Activated naive CD8-positive, alpha-beta T cell (primary cell): ENCODE data around the gene PPP1R3E.
"Not testable (repeated sequence)": the region's sequence is repeated elsewhere in the genome, so short reads cannot be mapped to it uniquely, and the experiment has no call there.

ENCODE experiments used
- H3K27ac Mint-ChIP-seq: one replicate; pipeline ENCODE4 v1.8.0; 2021; ENCODE audit warnings: mixed read lengths
- H3K27me3 Mint-ChIP-seq: one replicate; pipeline ENCODE4 v1.8.0; 2021; ENCODE audit warnings: mixed read lengths
- H3K36me3 Mint-ChIP-seq: one replicate; pipeline ENCODE4 v1.8.0; 2021; ENCODE audit warnings: mixed read lengths
- H3K4me1 Mint-ChIP-seq: one replicate; pipeline ENCODE4 v1.8.0; 2021; ENCODE audit warnings: low read depth, mixed read lengths
- H3K4me3 Mint-ChIP-seq: one replicate; pipeline ENCODE4 v1.8.0; 2021; ENCODE audit warnings: mild to moderate bottlenecking, mixed read lengths
- H3K9me3 Mint-ChIP-seq: one replicate; pipeline ENCODE4 v1.8.0; 2021; ENCODE audit warnings: low read depth, mixed read lengths

The PPP1R3E gene

DNA sequence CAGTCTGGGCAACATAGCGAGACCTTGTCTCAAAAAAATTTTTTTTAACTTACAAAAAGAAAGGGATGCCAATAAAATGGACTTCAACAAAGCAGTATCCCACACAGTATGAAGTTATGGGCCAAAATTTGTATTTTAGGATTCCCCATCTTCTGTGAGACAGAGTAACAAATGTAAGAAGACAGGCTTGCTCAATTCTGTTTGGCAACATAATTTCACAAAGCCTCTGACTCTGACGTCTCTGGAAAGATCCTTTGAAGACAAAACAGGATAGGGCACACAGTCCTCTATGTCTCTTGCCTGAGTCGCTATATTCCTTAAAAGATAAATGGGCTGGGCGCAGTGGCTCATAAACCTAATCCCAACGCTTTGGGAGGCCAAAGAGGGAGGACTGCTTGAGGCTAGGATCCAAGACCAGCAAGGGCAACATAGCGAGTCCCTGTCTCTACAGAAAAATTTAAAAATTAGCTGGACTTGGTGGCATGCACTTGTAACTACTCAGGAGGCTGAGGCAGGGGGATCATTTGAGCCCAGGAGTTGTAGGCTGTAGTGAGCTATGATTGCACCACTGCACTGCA is 15.7 kb downstream of the PPP1R3E start:
- Mint-ChIP-seq H3K27ac (peak overlapping the region; percentile 95), H3K4me3 (peak overlapping the region; percentile 93), H3K9me3 (no peaks in the 10 kb centered on the region), H3K36me3 (peaks cover 2% of the 10 kb centered on the region), H3K27me3 (no peaks in the 10 kb centered on the region), H3K4me1 (peaks cover 30% of the 10 kb centered on the region)

- Mint-ChIP-seq H3K9me3 (no peaks in the 10 kb centered on the region), H3K4me3 (peak within 1 kb of the TSS; percentile 93), H3K36me3 (peaks cover 2% of the 10 kb centered on the region), H3K27ac (peak within 1 kb of the TSS; percentile 95), H3K4me1 (peaks cover 30% of the 10 kb centered on the region), H3K27me3 (no peaks in the 10 kb centered on the region)
These were observed 16.4 kb downstream of the PPP1R3E start, which contains the start of gene HOMEZ for GRCh38 chr14:23286020-23286901. Gene HOMEZ, minus strand, starts transcription at chr14:23286132. Its CDS starts 180 bp downstream, at chr14:23285952.

- Mint-ChIP-seq H3K27me3 (no peaks in the 10 kb centered on the region), H3K4me3 (peak overlapping the region; percentile 93), H3K36me3 (peaks cover 2% of the 10 kb centered on the region), H3K27ac (peak overlapping the region; percentile 95), H3K9me3 (no peaks in the 10 kb centered on the region), H3K4me1 (peaks cover 30% of the 10 kb centered on the region)
These were observed 17.1 kb downstream of the PPP1R3E start for GRCh38 chr14:23285530-23286019.

DNA sequence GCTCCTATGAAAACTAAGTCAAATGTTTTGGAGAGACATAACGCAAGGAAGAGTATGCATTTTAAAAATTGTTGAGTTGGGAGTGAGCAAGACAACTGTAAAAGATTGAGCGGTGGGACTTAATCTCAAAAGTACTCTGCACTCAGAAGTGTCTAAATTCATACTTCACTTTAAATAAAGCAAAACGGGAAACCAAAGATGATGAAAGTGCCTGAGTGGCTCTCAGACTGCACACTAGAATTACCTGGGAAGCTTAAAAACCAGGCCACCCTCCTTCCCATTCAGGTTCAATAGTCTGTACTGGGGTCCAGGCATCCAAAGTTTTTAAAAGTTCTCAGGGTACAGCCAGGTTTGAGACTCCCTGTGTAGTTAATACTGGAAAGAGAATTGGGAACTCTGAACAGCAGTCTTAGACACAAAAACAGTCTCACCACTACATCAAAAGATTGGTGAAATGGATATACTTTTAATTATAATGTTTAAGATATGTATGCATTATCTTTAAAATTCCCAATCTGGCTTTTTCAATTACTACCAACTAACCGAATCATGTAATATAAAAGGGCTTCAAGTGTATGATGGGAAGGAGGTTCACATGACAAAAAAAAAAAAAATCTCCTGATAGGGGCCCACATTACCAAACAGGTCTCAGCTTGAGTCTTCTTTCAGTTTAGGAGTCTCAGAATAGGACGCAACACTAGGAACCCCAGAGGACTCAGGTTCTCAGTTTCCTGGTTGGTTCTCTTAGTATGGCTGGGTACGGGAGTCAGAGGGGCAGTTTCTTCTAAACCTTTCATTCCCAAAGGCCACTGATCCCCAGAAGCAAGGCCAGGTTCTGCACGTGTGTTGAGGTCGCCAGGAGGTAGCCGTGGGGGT is 17.8 kb downstream of the PPP1R3E start:
- Mint-ChIP-seq H3K4me3 (peak overlapping the region; percentile 93), H3K27ac (peak overlapping the region; percentile 95), H3K9me3 (no peaks in the 10 kb centered on the region), H3K27me3 (no peaks in the 10 kb centered on the region), H3K36me3 (peaks cover 2% of the 10 kb centered on the region), H3K4me1 (peaks cover 30% of the 10 kb centered on the region)

GRCh38 chr14:23281247-23281646 is 21.4 kb downstream of the PPP1R3E start:
- H3K4me3 Mint-ChIP-seq = no peak overlapping the region
- peaks cover 2% of the 10 kb centered on the region for H3K36me3 Mint-ChIP-seq
- no peaks in the 10 kb centered on the region for H3K27me3 Mint-ChIP-seq
- no peak overlapping the region for H3K27ac Mint-ChIP-seq
- peaks cover 23% of the 10 kb centered on the region for H3K4me1 Mint-ChIP-seq
- no peaks in the 10 kb centered on the region for H3K9me3 Mint-ChIP-seq

DNA sequence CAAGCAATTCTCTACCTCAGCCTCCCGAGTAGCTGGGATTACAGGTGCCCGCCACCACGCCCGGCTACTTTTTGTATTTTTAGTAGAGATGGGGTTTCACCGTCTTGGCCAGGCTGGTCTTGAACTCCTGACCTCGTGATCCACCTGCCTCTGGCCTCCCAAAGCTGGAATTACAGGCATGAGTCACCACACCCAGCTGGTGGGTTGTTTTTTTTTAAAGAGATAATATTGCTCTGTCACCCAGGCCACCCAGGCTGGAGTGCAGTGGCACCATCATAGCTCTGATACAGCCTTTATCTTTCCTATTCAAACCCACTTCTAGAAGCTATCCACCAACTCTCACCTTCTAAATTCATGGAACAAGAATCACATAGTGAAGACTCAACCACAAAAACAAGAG is 24.7 kb downstream of the PPP1R3E start:
- H3K27me3 Mint-ChIP-seq, H3K27ac Mint-ChIP-seq, H3K36me3 Mint-ChIP-seq, H3K9me3 Mint-ChIP-seq, H3K4me1 Mint-ChIP-seq, H3K4me3 Mint-ChIP-seq: not testable (repeated sequence)

DNA sequence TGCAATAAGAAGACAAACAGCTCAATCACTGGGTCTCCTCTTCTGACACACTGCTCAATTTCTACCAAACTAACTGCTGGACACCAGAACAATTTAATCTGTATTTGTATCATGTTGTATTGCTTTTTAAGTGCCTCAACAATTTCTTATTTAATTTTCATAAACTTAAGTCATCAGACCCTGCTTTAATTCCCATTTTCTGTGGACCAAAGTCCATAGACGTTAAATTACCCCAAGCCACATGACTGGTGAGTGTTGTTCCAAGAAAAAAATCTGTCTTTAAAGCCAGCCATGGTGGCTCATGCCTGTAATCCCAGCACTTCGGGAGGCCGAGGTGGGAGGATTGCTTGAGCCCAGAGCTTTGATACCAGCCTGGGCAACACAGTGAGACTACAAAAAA is 25.5 kb downstream of the PPP1R3E start:
- Mint-ChIP-seq H3K4me3 (no peak overlapping the region), H3K4me1 (peaks cover 1% of the 10 kb centered on the region), H3K9me3 (no peaks in the 10 kb centered on the region), H3K36me3 (no peaks in the 10 kb centered on the region), H3K27me3 (no peaks in the 10 kb centered on the region), H3K27ac (no peak overlapping the region)

GRCh38 chr14:23275412-23275811 is 27.2 kb downstream of the PPP1R3E start:
- Mint-ChIP-seq H3K9me3 (no peaks in the 10 kb centered on the region), H3K27ac (peak overlapping the region; percentile 42), H3K4me1 (no peaks in the 10 kb centered on the region), H3K27me3 (no peaks in the 10 kb centered on the region), H3K36me3 (no peaks in the 10 kb centered on the region), H3K4me3 (no peak overlapping the region)

DNA sequence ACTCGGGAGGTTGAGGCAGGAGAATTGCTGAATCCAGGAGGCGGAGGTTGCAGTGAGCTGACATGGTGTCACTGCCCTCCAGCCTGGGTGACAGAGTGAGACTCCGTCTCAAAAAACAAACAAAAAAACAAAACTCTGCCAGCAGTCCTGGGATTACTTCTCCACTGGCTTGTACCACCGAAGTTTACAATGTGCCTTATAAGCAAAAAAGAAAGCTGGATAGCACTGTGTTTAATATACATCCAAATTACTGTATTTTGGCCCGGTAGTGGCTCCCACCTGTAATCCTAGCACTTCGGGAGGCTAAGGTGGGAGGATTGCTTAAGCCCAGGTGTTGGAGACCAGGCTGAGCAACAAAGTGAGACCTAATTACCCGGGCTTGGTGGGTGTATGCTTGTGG is 33.5 kb downstream of the PPP1R3E start:
- Mint-ChIP-seq H3K4me3 (no peak overlapping the region), H3K9me3 (no peaks in the 10 kb centered on the region), H3K27me3 (peaks cover 2% of the 10 kb centered on the region), H3K36me3 (no peaks in the 10 kb centered on the region), H3K27ac (no peak overlapping the region), H3K4me1 (no peaks in the 10 kb centered on the region)

- H3K4me1 Mint-ChIP-seq, H3K36me3 Mint-ChIP-seq, H3K27ac Mint-ChIP-seq, H3K4me3 Mint-ChIP-seq, H3K9me3 Mint-ChIP-seq: not testable (repeated sequence)
- H3K27me3 Mint-ChIP-seq = peaks cover 21% of the 10 kb centered on the region
These were observed 41.8 kb downstream of the PPP1R3E start for GRCh38 chr14:23260849-23261248.

DNA sequence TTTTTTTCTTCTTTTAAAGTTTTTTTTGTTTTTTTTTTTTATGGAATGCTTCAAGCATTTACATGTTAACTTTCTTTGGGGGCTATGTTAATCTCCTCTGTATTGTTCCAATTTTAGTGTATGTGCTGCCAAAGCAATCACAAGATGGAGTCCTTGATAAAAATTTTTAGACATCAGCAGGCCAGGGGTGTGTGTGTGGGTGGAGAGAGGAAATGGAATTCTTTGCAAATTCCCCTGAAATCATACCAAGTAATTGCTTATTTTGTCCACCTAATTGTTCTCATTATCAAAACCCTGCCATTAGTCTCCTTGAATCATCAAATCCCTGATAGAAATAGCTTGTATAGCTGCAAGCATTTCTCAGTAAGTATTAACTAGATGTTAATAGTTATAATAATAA is 43.2 kb downstream of the PPP1R3E start:
- Mint-ChIP-seq H3K4me3 (no peak overlapping the region), H3K36me3 (no peaks in the 10 kb centered on the region), H3K27ac (no peak overlapping the region), H3K9me3 (no peaks in the 10 kb centered on the region), H3K4me1 (no peaks in the 10 kb centered on the region), H3K27me3 (peaks cover 21% of the 10 kb centered on the region)

- H3K27me3 Mint-ChIP-seq = peaks cover 19% of the 10 kb centered on the region
- no peak overlapping the region for H3K4me3 Mint-ChIP-seq
- H3K4me1 Mint-ChIP-seq = no peaks in the 10 kb centered on the region
- no peaks in the 10 kb centered on the region for H3K9me3 Mint-ChIP-seq
- no peak overlapping the region for H3K27ac Mint-ChIP-seq
- no peaks in the 10 kb centered on the region for H3K36me3 Mint-ChIP-seq
These were observed 44.4 kb downstream of the PPP1R3E start for GRCh38 chr14:23258256-23258655.

GRCh38 chr14:23252420-23253333 is 50.0 kb downstream of the PPP1R3E start:
- Mint-ChIP-seq H3K36me3 (no peaks in the 10 kb centered on the region), H3K27me3 (peaks cover 9% of the 10 kb centered on the region), H3K4me3 (no peak overlapping the region), H3K27ac (no peak overlapping the region), H3K4me1 (no peaks in the 10 kb centered on the region), H3K9me3 (no peaks in the 10 kb centered on the region)

DNA sequence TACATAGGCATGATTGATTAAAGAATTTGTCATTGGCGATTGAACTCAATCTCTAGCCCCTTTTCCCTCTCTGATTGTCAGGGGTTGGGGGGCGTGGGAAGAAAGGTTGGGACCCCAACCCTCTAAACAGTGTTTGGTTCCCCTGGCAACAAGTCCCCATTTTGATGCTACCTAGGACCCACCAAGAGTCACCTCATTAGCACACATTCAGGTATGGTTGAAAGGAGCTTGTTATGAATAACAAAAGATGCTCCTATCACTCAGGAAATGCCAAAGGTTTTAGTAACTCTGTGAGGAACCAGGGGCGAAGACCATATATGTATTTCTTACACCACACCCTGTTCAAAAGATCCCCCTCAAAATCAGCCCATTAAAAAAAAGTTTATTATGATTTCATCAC is 50.7 kb downstream of the PPP1R3E start:
- Mint-ChIP-seq H3K27ac (no peak overlapping the region), H3K36me3 (no peaks in the 10 kb centered on the region)

More for the DNA sequence above, 50.7 kb downstream of the PPP1R3E start:
- no peak overlapping the region for H3K4me3 Mint-ChIP-seq
- H3K27me3 Mint-ChIP-seq = peaks cover 9% of the 10 kb centered on the region
- H3K9me3 Mint-ChIP-seq = no peaks in the 10 kb centered on the region
- H3K4me1 Mint-ChIP-seq = no peaks in the 10 kb centered on the region
